Measurements from ENCODE around the gene NECTIN4.
"Not testable (repeated sequence)": the region's sequence is repeated elsewhere in the genome, so short reads cannot be mapped to it uniquely, and the experiment has no call there.

Gene NECTIN4

GRCh38 chr1:161089251-161089924 lies at the start of gene NECTIN4:
Gene NECTIN4, minus strand, starts transcription at chr1:161089558. Its CDS starts 262 bp downstream, at chr1:161089296.
- no peak for DNase-seq

DNA sequence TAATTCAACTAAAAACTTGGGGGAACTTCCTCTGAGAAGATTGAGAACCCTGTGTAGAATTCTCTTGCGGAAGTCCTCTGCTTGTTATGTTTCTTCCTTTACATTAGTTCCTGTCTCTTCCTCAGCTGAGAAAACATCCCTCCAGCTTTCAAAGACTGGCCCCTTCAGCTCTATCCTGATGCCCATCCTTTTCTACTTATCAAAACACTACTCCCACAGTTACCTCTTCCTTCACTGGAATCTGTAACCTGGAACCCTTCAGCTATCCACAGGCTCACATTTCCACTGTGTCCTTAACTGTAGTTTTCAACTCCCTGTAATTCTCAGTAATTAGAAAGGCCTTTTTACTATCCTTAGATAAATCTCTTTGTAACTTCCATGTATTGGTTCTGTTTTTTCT lies 49.1 kb upstream of the NECTIN4 start:
- DNase-seq: no peak

- DNase-seq: no peak
Observed at GRCh38 chr1:161137881-161138280, 48.5 kb upstream of the NECTIN4 start.

GRCh38 chr1:161133220-161133740 lies 43.9 kb upstream of the NECTIN4 start:
- no peak for DNase-seq

DNA sequence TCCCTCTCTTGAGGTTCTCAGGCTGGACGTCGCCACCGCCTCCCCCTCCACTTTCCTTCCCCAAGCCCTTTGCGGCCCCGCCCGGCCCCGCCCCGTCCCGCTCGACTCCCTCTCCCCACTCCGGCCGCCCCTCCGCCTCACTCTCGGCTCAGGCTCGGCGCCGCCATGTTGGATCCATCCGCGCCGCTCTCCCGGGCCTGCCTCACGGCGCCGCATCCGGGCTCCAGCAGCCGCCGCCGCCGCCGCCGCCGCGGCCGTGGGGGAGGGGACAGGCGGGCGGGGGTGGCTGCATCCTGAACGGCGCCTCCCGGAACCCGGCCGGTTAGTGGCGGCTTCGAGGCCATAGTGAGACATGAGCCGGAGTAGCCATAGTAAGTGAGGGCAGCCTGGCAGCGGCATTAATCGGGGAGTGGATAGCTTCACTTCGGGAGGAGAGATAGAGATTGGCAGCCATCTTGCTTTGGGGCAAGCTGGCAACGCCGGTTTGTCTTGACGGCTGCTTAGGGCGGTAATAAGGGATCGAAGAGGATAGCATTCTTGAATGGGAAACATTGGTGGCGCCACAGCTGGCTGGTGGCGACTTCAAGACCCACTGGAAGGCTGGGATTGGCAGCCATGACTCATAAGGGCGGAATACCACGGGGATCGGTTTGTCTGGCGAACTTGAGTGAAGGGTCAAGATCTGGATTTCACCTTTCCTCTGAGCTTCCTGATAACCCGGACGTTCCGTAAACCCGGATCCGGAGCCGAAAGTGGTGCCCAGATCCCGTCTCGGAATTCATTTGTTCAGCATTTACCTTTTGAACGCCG lies 43.3 kb upstream of the NECTIN4 start, which contains the start of gene DEDD:
DEDD (minus strand) TSS at position 258 of the 810 bp plus-strand sequence. CDS start 8,205 bp downstream, outside the sequence.
- peak; percentile 100 for DNase-seq

GRCh38 chr1:161131523-161132409 lies 42.4 kb upstream of the NECTIN4 start:
- no peak for DNase-seq

GRCh38 chr1:161130266-161130665 lies 40.9 kb upstream of the NECTIN4 start:
- no peak for DNase-seq

- DNase-seq: no peak
Observed at GRCh38 chr1:161128591-161129420, 39.4 kb upstream of the NECTIN4 start.

- DNase-seq: no peak
Observed at GRCh38 chr1:161127649-161128048, 38.3 kb upstream of the NECTIN4 start.

DNA sequence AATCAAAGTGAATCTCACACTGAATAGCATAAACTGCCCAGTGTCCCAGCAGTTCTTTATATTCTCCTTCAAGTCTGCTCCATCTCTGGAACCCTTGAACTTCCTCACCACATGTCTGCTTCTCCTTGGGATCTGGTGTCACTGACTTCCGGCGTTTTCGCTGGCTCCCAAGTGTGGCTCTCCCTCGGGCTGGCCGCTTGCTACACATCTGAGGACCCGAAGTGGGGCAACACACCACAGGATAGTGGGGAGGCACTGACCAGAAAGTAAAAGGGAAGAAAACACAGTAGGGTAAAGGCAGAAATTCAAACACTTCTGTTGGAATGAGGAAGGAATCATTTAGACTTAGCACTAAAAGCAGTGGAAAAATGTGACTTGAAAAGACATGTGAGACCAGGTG lies 33.6 kb upstream of the NECTIN4 start:
- no peak for DNase-seq

- no peak for DNase-seq
Observed at GRCh38 chr1:161121834-161122233, 32.5 kb upstream of the NECTIN4 start.

GRCh38 chr1:161121042-161121650 lies 31.8 kb upstream of the NECTIN4 start:
- DNase-seq: no peak

DNA sequence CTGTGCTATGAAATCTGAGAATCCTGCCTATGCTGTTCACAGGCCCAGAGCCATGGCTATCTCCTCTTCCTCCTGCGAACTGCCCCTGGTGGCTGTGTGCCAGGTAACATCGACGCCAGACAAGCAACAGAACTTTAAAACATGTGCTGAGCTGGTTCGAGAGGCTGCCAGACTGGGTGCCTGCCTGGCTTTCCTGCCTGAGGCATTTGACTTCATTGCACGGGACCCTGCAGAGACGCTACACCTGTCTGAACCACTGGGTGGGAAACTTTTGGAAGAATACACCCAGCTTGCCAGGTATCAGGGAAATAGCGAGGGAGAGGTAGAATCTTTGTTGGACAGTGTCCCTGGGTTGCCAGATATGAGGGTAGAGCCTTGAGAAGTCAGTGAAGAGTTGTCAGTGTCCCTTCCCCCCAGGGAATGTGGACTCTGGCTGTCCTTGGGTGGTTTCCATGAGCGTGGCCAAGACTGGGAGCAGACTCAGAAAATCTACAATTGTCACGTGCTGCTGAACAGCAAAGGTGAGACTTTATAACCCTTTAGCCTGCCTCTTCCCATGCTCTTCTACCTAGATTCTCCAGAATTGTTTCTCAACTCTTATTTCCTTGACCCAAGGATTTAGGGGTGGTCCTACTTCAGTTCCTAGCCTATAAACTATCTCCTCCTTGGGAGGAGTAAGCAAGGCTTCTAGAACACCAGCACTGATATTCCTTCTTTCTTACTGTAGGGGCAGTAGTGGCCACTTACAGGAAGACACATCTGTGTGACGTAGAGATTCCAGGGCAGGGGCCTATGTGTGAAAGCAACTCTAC lies 29.9 kb upstream of the NECTIN4 start:
- peak; percentile 74 for DNase-seq

DNA sequence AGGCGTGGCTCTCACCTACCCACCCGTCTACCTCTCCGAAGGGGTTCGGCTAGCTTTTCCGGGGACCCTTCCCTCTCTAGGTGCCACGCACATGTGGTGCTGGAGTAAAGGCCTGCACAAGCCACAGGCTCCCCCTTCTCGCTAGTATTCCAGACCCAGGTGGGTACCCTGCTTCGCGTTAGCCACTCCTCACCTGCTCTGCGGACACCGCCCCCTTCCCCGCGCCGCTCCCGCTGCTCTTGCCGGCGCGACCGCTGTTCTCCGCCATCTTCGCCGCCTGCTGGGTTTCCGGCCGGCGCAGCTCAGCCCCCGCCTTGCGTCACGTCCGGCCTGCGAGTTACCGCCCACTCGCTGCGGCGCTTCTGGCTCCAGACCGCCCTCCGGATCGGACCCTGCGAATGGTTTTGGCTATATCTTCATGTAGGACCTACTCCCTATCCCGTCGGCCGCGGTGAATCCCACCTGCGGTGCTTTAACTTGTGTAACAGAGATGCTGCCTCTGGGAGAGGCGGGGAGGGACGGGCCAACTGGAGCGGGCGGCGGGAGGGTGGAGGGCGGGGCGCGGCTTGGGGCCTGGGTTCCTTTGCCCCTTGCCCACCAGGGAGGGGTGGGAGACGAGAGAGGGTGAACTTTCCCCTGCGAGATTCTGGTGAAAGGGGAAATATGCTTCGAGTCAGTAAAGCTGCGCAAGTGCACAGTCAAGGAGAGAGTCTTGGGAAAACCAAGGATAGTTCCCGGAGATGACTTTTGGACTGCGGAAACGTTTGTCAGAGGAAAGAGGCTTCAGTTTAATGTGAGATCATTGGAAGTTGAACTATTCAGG lies 28.6 kb upstream of the NECTIN4 start, which contains the start of the genes NIT1 and PFDN2:
NIT1 (plus strand) TSS at position 347 of the 823 bp plus-strand sequence; CDS start at position 419, 72 bp downstream.
PFDN2 (minus strand) TSS at position 279 of the 823 bp plus-strand sequence; CDS start at position 268, 11 bp downstream.
- no peak for DNase-seq

DNA sequence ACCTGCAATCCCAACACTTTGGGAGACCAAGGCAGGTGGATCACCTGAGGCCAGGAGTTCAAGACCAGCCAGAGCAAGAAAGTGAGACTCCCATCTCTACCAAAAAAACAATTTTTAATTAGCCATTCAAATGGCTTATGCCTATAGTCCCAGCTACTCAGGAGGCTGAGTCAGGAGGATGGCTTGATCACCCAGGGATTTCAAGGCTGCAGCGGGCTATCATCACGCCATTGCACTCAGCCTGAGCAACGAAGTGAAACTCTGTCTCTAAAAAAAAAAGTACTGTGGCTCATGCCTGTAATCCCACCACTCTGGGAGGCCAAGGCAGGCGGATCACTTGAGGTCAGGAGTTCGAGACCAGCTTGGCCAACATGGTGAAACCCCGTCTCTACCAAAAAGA lies 26.6 kb upstream of the NECTIN4 start:
- not testable (repeated sequence) for DNase-seq

- DNase-seq: peak; percentile 66
Observed at GRCh38 chr1:161115132-161115711, 25.9 kb upstream of the NECTIN4 start.

GRCh38 chr1:161114556-161114955 lies 25.2 kb upstream of the NECTIN4 start:
- no peak for DNase-seq

GRCh38 chr1:161113915-161114314 lies 24.6 kb upstream of the NECTIN4 start:
- no peak for DNase-seq

- DNase-seq: no peak
Observed at GRCh38 chr1:161111527-161111926, 22.2 kb upstream of the NECTIN4 start.
